Chondrocyte (in vitro differentiated cells): ENCODE results near the gene RND1. TPM values are rescaled to one million over a fixed set of nuclear protein-coding genes. Genes with fewer than 3 reads are reported as not detected.

Experiments used
- DNase-seq: peaks from one replicate; pipeline ENCODE4 v3.0.0; 2021; ENCODE audit warnings: mixed read lengths, low spot score
- H3K27ac Mint-ChIP-seq: one replicate; pipeline ENCODE4 v1.8.0; 2021; ENCODE audit warnings: mild to moderate bottlenecking, moderate library complexity, mixed read lengths; ENCODE audit not compliant: unreplicated experiment
- H3K27me3 Mint-ChIP-seq: 2 replicates; pipeline ENCODE4 v1.8.0; 2021; ENCODE audit warnings: low read depth, mixed read lengths
- H3K36me3 Mint-ChIP-seq: 2 replicates; pipeline ENCODE4 v1.8.0; 2021; ENCODE audit warnings: low read depth, mixed read lengths
- H3K4me1 Mint-ChIP-seq: 2 replicates; pipeline ENCODE4 v1.8.0; 2021; ENCODE audit warnings: low read depth, mild to moderate bottlenecking, mixed read lengths
- H3K4me3 Mint-ChIP-seq: one replicate; pipeline ENCODE4 v1.8.0; 2021; ENCODE audit warnings: mild to moderate bottlenecking, moderate library complexity, mixed read lengths; ENCODE audit not compliant: unreplicated experiment
- H3K9me3 Mint-ChIP-seq: 2 replicates; pipeline ENCODE4 v1.8.0; 2021; ENCODE audit warnings: low read depth, mixed read lengths
- CTCF ChIP-seq: fragments of 200-600 bp; sonication (generic); IDR thresholded peaks from 2 replicates; pipeline ENCODE4 v1.5.0; 2021; ENCODE audit warnings: antibody characterized with exemption, mild to moderate bottlenecking, moderate library complexity
- total RNA-seq: library from RNA; stranded (reverse); gene quantifications from 3 replicates; pipeline ENCODE4 v1.2.1, GENCODE V29; 2021

RND1 gene
- total RNA-seq, 1 donor from 2014 or later, result 0.99 TPM

GRCh38 chr12:48816143-48816854, 49.4 kb downstream of the RND1 start:
- no peak for DNase-seq
- no peak for TF ChIP-seq CTCF
- Mint-ChIP-seq H3K9me3 (no peaks in the 10 kb centered on the region), H3K27ac (peak overlapping the region; percentile 97), H3K27me3 (no peaks in the 10 kb centered on the region), H3K4me1 (peaks cover 68% of the 10 kb centered on the region), H3K4me3 (peak overlapping the region; percentile 100), H3K36me3 (no peaks in the 10 kb centered on the region)

DNA sequence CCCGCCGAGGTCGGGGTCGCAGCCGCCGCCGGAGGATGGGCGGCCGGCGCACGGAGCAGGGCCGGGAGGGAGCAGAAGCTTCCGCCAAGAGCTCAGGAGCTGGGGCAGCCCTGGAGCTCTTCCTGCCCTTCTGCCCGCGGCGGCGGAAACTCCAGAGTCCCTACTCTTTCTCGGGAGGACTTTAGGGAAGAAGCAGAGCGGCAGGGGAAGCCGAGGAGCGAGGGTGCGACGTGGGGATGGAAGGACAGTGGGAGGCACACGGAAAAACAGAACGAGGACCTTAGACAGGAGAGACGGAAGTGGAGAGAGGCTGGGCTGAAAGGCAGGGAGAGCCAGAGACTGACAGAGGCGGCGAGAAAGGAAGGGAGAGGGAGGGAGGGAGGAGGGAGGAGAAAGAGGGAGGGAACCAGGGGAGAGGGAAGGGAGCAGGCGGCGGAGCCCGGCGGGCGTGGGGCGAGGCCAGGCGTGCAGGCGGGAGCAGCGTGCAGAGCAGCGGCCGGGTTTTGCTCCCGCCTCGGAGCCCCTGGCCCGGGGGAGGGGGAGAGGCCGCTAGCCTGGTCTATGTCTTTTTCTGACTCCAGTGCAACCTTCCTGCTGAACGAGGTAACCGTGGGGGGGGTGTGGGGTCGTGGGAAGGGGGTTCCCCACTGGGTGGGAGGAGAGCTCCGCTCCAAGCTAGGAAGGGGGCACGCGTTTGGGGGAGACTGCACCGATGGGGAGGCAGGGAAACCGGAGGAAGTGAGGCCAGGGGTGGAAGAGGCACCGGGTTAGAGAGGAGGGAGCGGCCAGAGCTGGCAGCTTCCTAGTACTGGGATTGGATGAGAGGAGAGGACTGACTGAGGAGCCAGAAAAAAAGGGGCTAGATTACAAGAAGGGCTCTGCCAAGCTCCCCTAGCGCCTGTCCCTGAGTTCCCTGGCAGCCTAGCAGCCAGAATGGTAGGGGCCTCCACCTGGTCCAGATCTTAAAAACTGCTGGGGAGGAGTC, 50.3 kb downstream of the RND1 start:
- TF ChIP-seq CTCF, result no peak

DNA sequence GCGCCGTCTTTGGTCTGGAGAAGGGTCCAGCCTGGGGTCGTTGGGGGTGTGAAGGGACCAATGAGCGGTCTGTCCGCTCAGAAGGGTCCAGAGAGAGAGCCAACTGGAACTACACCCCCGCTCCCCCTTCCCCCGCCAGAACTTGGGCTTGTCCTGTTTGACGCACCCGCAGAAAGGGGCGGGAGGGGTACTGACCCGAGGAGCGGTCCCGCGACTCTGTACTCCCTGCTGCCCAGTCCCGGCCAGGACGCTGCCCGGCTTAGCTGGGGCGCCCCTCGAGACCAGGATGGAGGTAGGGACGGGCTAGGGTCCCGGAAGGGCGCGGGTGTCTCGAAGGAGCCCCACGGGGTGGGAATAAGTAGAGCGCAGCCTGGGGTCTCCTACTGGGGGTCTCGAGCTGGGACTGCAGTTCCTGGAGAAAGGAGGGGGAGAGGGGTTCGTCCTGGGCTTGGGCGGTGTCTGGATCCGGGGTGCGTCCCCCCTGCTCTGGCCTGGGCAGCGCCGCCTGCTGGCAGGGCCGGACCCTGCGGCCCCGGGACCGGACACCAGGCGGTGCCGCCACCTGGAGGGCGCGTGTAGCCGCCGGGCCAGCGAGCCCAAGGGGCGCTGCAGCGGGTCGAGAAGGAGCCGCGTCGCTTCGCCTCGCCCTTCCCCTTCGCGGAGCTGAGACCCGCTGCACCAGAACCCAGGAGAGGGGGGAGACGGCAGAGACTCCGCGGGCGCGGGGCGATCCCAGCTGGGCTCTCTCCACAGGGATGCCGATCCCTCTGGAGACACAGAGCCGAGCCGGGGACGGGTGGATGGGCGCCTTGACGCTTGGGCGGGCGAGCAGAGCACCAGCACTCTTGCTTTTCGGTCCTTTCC, 51.2 kb downstream of the RND1 start:
- H3K27ac Mint-ChIP-seq, result peak overlapping the region; percentile 97
- H3K4me3 Mint-ChIP-seq, result peak overlapping the region; percentile 100
- H3K9me3 Mint-ChIP-seq, result no peaks in the 10 kb centered on the region
- H3K4me1 Mint-ChIP-seq, result peaks cover 67% of the 10 kb centered on the region
- no peaks in the 10 kb centered on the region for H3K36me3 Mint-ChIP-seq
- no peaks in the 10 kb centered on the region for H3K27me3 Mint-ChIP-seq
- DNase-seq, result no peak
- peak; percentile 100 for TF ChIP-seq CTCF

More for the DNA sequence above, 50.3 kb downstream of the RND1 start:
- no peaks in the 10 kb centered on the region for H3K36me3 Mint-ChIP-seq
- peak overlapping the region; percentile 100 for H3K4me3 Mint-ChIP-seq
- DNase-seq, result no peak
- no peaks in the 10 kb centered on the region for H3K27me3 Mint-ChIP-seq
- peaks cover 75% of the 10 kb centered on the region for H3K4me1 Mint-ChIP-seq
- H3K9me3 Mint-ChIP-seq, result no peaks in the 10 kb centered on the region
- peak overlapping the region; percentile 97 for H3K27ac Mint-ChIP-seq

DNA sequence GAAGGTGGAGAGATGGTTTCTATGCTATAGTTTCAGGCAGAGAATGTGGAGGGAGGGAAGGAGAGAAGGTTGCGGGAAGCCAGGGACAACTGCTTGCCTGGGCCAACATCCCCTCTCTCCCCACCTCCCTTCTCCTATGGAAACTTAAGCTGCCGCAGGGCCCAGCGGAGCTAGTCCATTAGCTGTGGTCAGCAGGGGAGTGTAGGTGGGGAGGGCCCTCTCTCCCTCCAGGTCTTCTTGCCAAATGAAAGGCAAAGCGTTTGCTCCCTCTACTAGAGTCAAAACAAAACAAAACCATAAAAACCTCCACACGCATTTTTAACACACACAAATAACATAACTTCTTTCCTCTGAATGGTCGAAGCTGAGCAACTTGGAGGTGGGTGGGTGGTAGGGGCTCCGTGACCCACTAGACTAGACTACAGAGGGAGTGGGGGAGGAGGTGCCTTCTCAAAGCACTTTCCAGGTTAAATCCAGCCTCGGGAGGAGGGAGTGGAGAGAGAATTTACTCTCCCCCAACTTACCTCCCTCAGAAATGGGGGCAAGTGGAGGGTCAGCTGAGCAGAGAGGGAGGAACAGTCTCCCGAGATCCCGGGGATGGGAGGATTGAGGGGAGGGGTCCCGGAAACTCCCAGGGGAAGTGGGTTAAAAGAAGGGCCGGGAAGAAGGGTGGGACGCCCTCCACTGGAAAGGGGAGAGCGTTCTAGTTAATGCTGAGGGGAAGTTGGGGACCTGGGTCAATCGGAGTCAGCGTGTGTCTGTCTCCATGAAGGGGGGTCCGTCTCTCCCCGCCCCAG, 52.0 kb downstream of the RND1 start:
- H3K27me3 Mint-ChIP-seq, result no peaks in the 10 kb centered on the region
- H3K27ac Mint-ChIP-seq, result peak overlapping the region; percentile 17
- no peak for DNase-seq
- H3K4me1 Mint-ChIP-seq, result peaks cover 60% of the 10 kb centered on the region
- no peaks in the 10 kb centered on the region for H3K9me3 Mint-ChIP-seq
- H3K4me3 Mint-ChIP-seq, result peak overlapping the region; percentile 100
- H3K36me3 Mint-ChIP-seq, result no peaks in the 10 kb centered on the region
- no peak for TF ChIP-seq CTCF
